SK-N-SH treated with all-trans-retinoic acid at 6 μM for 48 hours (cell line): ENCODE measurements around the gene SAPCD2.
"Not testable (repeated sequence)": the region's sequence is repeated elsewhere in the genome, so short reads cannot be mapped to it uniquely, and the experiment has no call there.

Experiments
- ATAC-seq: fragments of 200-7000 bp; cut with Tn5 transposase; 3 replicates; pipeline ENCODE4 v1.9.1; 2020; ENCODE audit warnings: mild to moderate bottlenecking, moderate library complexity
- ARNTL ChIP-seq: fragments of 450-650 bp; formaldehyde crosslinking; IDR thresholded peaks from 2 replicates; pipeline ENCODE4 v1.5.0; 2020; ENCODE audit warnings: low read depth, mild to moderate bottlenecking, moderate library complexity, borderline replicate concordance
- CSDC2 ChIP-seq: fragments of 250-450 bp; sonication (Bioruptor Pico); IDR thresholded peaks from 2 replicates; pipeline ENCODE4 v1.5.0; 2020; ENCODE audit warnings: mild to moderate bottlenecking, moderate library complexity
- GLIS3 ChIP-seq: fragments of 250-450 bp; sonication (Bioruptor Pico); IDR thresholded peaks from 2 replicates; pipeline ENCODE4 v1.5.0; 2020; ENCODE audit warnings: mild to moderate bottlenecking, moderate library complexity
- RARB ChIP-seq: fragments of 250-450 bp; sonication (Bioruptor Pico); IDR thresholded peaks from 2 replicates; pipeline ENCODE4 v1.8.0; 2021; ENCODE audit warnings: mild to moderate bottlenecking, moderate library complexity
- SNAI2 ChIP-seq: fragments of 250-450 bp; sonication (Bioruptor Pico); IDR thresholded peaks from 2 replicates; pipeline ENCODE4 v1.5.0; 2020; ENCODE audit warnings: mild to moderate bottlenecking, moderate library complexity
- TOX ChIP-seq: fragments of 250-450 bp; sonication (Bioruptor Pico); IDR thresholded peaks from 2 replicates; pipeline ENCODE4 v1.8.0; 2021; ENCODE audit warnings: mild to moderate bottlenecking, moderate library complexity, borderline replicate concordance
- ZC3H10 ChIP-seq: fragments of 250-450 bp; sonication (Bioruptor Pico); IDR thresholded peaks from 2 replicates; pipeline ENCODE4 v1.5.1; 2021; ENCODE audit warnings: mild to moderate bottlenecking, moderate library complexity
- ZFP3 ChIP-seq: fragments of 250-450 bp; sonication (Bioruptor Pico); IDR thresholded peaks from 2 replicates; pipeline ENCODE4 v1.5.0; 2020; ENCODE audit warnings: mild to moderate bottlenecking, moderate library complexity
- ZFP30 ChIP-seq: fragments of 450-650 bp; formaldehyde crosslinking; IDR thresholded peaks from 2 replicates; pipeline ENCODE4 v1.5.0; 2022; ENCODE audit warnings: mild to moderate bottlenecking, moderate library complexity
- ZNF565 ChIP-seq: fragments of 450-650 bp; formaldehyde crosslinking; conservative IDR thresholded peaks from 2 replicates; pipeline ENCODE4 v1.5.0; 2020; ENCODE audit warnings: low read depth, mild to moderate bottlenecking, moderate library complexity
- ZNF70 ChIP-seq: fragments of 450-650 bp; formaldehyde crosslinking; IDR thresholded peaks from 2 replicates; pipeline ENCODE4 v1.5.0; 2020; ENCODE audit warnings: mild to moderate bottlenecking, moderate library complexity
- ZNF8 ChIP-seq: fragments of 450-650 bp; formaldehyde crosslinking; IDR thresholded peaks from 2 replicates; pipeline ENCODE4 v1.5.0; 2020; ENCODE audit warnings: mild to moderate bottlenecking, moderate library complexity
- TF ChIP-seq, protein P1 (sequence below): fragments of 250-450 bp; sonication (Bioruptor Pico); IDR thresholded peaks from 2 replicates; pipeline ENCODE4 v1.5.1; 2020; ENCODE audit warnings: low read depth, mild to moderate bottlenecking, moderate library complexity
- TF ChIP-seq, protein P2 (sequence below): fragments of 250-450 bp; sonication (Bioruptor Pico); IDR thresholded peaks from 2 replicates; pipeline ENCODE4 v1.8.0; 2020; ENCODE audit warnings: mild to moderate bottlenecking, moderate library complexity, borderline replicate concordance
- TF ChIP-seq, protein P3 (sequence below): fragments of 250-450 bp; sonication (Bioruptor Pico); IDR thresholded peaks from 2 replicates; pipeline ENCODE4 v1.5.0; 2020; ENCODE audit warnings: mild to moderate bottlenecking, moderate library complexity
- TF ChIP-seq, protein P4 (sequence below): fragments of 250-450 bp; sonication (Bioruptor Pico); IDR thresholded peaks from 2 replicates; pipeline ENCODE4 v1.5.1; 2021; ENCODE audit warnings: mild to moderate bottlenecking, moderate library complexity
- TF ChIP-seq, protein P5 (sequence below): fragments of 250-450 bp; sonication (Bioruptor Pico); IDR thresholded peaks from 2 replicates; pipeline ENCODE4 v1.8.0; 2021; ENCODE audit warnings: low read depth, mild to moderate bottlenecking, moderate library complexity, borderline replicate concordance

SAPCD2 gene

DNA sequence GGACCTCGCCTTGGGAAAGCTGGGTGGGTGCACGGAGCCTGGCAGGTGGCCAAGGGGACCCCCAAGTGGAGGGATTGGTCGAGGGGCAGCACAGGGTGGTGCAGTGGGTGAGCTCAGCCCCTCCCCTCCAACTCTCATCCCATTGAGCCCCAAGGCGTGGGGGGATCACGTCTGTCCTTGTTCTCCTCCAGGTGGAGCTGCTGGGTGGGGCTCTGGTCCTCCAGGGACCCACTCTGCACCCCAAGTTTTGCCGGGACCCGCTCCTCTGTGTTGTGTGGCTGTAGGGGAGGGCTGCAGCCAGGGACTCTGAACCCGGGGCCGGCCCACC is 34.9 kb downstream of the SAPCD2 start (continued):
- no peak for TF ChIP-seq RARB (CRISPR knock-in tag)
- TF ChIP-seq ZNF8 (CRISPR knock-in tag), result no peak
- no peak for TF ChIP-seq SNAI2
- TF ChIP-seq ZNF565 (CRISPR knock-in tag), result no peak

DNA sequence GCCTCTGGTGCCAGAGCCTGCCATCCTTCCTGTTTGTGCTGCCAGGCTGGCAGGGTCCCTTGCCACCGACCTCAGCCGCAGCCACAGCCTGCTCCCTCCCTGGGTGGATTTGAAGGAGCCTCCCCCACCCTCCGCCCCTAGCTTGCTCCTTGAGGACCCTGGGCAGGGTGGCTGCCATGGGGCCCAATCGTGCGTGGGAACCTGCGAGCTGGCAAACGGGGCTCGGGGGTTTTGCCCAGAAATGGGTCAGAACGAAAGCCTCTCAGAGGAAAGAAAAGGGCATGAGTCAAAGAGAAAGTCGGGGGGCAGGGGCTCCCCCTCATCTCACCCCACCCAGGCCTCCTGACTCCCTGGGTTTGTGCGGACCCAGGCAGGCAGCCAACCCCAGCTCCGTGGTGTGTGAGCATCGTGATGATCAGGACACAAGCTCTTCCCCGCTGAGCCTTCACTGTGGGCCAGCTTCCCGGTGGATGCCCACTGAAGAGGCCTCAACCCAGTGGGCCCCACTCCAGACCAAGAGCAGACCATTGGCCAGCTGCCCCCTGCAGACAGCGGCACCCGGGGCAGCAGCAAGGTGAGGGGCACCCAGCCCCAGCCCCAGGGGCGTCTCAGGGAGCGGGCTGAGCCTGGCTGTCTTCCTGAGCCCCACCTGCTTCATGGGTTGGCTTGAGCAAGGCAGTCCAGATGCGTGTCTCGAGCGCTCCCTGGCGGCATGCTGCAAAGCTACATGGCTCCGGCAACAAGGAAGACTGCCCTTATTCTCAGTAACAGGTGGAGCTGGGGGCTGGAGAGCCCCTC is 35.4 kb downstream of the SAPCD2 start:
- peak; percentile 97 for ATAC-seq
- TF ChIP-seq ZFP30 (CRISPR knock-in tag) (no peak), ZC3H10 (no peak), RARB (CRISPR knock-in tag) (no peak), ARNTL (no peak), ZFP3 (no peak), GLIS3 (CRISPR knock-in tag) (no peak), TOX (CRISPR knock-in tag) (no peak), SNAI2 (no peak), ZNF565 (CRISPR knock-in tag) (no peak), CSDC2 (CRISPR knock-in tag) (no peak)
- TF ChIP-seq, protein P1, sequence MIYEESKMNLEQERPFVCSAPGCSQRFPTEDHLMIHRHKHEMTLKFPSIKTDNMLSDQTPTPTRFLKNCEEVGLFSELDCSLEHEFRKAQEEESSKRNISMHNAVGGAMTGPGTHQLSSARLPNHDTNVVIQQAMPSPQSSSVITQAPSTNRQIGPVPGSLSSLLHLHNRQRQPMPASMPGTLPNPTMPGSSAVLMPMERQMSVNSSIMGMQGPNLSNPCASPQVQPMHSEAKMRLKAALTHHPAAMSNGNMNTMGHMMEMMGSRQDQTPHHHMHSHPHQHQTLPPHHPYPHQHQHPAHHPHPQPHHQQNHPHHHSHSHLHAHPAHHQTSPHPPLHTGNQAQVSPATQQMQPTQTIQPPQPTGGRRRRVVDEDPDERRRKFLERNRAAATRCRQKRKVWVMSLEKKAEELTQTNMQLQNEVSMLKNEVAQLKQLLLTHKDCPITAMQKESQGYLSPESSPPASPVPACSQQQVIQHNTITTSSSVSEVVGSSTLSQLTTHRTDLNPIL, result no peak
- TF ChIP-seq, protein P2, sequence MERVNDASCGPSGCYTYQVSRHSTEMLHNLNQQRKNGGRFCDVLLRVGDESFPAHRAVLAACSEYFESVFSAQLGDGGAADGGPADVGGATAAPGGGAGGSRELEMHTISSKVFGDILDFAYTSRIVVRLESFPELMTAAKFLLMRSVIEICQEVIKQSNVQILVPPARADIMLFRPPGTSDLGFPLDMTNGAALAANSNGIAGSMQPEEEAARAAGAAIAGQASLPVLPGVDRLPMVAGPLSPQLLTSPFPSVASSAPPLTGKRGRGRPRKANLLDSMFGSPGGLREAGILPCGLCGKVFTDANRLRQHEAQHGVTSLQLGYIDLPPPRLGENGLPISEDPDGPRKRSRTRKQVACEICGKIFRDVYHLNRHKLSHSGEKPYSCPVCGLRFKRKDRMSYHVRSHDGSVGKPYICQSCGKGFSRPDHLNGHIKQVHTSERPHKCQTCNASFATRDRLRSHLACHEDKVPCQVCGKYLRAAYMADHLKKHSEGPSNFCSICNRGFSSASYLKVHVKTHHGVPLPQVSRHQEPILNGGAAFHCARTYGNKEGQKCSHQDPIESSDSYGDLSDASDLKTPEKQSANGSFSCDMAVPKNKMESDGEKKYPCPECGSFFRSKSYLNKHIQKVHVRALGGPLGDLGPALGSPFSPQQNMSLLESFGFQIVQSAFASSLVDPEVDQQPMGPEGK (CRISPR knock-in tag), result no peak

DNA sequence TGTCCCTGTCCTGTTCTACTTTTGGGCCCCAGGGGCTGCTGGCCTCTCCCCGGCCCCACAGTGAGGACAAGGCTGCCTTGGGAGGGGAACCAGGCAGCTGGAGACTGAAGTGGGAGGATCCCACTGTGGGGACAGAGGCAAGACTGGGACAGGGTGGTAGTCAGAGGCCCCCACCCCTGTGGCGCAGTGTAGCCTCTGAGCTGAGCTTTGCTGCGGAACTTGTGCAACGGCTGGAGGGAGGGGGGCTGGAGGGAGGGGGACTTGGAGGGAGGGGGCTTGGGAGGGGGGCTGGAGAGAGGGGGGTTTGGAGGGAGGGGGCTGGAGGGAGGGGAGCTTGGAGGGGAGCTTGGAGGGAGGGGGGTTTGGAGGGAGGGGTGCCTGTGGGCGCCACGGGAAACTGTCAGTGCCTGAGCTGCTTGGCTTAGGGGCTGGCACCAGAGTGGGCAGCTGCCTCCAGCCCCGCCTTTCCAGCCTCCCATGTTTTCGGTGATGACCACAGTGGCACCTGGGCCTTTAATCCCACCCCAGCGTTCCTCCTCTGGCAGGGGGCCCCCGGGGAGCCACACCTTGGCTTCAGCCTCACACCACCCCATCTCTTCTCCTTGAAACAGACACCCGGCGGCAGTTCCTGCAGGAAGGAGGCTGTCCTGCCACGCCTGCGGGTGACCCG is 36.2 kb downstream of the SAPCD2 start:
- TF ChIP-seq ZNF565 (CRISPR knock-in tag) (no peak), ZNF8 (CRISPR knock-in tag) (no peak), ZFP3 (no peak), ZNF70 (no peak)
- TF ChIP-seq, protein P3, sequence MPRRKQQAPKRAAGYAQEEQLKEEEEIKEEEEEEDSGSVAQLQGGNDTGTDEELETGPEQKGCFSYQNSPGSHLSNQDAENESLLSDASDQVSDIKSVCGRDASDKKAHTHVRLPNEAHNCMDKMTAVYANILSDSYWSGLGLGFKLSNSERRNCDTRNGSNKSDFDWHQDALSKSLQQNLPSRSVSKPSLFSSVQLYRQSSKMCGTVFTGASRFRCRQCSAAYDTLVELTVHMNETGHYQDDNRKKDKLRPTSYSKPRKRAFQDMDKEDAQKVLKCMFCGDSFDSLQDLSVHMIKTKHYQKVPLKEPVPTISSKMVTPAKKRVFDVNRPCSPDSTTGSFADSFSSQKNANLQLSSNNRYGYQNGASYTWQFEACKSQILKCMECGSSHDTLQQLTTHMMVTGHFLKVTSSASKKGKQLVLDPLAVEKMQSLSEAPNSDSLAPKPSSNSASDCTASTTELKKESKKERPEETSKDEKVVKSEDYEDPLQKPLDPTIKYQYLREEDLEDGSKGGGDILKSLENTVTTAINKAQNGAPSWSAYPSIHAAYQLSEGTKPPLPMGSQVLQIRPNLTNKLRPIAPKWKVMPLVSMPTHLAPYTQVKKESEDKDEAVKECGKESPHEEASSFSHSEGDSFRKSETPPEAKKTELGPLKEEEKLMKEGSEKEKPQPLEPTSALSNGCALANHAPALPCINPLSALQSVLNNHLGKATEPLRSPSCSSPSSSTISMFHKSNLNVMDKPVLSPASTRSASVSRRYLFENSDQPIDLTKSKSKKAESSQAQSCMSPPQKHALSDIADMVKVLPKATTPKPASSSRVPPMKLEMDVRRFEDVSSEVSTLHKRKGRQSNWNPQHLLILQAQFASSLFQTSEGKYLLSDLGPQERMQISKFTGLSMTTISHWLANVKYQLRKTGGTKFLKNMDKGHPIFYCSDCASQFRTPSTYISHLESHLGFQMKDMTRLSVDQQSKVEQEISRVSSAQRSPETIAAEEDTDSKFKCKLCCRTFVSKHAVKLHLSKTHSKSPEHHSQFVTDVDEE, result no peak
- TF ChIP-seq, protein P4, sequence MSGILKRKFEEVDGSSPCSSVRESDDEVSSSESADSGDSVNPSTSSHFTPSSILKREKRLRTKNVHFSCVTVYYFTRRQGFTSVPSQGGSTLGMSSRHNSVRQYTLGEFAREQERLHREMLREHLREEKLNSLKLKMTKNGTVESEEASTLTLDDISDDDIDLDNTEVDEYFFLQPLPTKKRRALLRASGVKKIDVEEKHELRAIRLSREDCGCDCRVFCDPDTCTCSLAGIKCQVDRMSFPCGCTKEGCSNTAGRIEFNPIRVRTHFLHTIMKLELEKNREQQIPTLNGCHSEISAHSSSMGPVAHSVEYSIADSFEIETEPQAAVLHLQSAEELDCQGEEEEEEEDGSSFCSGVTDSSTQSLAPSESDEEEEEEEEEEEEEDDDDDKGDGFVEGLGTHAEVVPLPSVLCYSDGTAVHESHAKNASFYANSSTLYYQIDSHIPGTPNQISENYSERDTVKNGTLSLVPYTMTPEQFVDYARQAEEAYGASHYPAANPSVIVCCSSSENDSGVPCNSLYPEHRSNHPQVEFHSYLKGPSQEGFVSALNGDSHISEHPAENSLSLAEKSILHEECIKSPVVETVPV (CRISPR knock-in tag), result no peak
- TF ChIP-seq, protein P2 (CRISPR knock-in tag), result no peak
- TF ChIP-seq, protein P5, sequence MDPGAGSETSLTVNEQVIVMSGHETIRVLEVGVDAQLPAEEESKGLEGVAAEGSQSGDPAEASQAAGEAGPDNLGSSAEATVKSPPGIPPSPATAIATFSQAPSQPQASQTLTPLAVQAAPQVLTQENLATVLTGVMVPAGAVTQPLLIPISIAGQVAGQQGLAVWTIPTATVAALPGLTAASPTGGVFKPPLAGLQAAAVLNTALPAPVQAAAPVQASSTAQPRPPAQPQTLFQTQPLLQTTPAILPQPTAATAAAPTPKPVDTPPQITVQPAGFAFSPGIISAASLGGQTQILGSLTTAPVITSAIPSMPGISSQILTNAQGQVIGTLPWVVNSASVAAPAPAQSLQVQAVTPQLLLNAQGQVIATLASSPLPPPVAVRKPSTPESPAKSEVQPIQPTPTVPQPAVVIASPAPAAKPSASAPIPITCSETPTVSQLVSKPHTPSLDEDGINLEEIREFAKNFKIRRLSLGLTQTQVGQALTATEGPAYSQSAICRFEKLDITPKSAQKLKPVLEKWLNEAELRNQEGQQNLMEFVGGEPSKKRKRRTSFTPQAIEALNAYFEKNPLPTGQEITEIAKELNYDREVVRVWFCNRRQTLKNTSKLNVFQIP (CRISPR knock-in tag), result no peak
- ATAC-seq, result no peak

DNA sequence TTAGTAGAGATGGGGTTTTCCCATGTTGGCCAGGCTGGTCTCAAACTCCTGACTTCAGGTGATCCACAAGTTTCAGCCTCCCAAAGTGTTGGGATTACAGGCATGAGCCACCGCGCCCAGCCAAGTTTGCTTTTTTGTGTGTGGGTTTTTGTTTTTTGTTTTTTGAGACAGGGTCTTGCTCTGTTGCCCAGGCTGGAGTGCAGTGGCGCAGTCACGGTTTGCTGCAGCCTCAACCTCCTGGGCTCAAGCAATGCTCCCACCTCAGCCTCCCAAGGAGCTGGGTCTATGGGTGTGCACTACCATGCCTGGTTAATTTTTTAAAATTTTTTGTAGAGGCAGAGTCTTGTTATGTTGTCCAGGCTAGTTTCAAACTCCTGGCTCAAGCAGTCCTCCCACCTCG is 36.9 kb downstream of the SAPCD2 start:
- ATAC-seq, result not testable (repeated sequence)
